Measurements from ENCODE around the gene CCL22. TPM values are rescaled to one million over a fixed set of nuclear protein-coding genes. Genes with fewer than 3 reads are reported as not detected.
A peak's percentile ranks its signal among the peaks of the same experiment; 100 is the strongest.

The CCL22 gene
- total and polyA plus RNA-seq, 9 donors: 0.06 to 0.19 (median 0.10) TPM; not detected in 5

- H3K27ac ChIP-seq (ENCODE audit: low read length): no peak overlapping the region
- peaks cover 26% of the 10 kb centered on the region for H3K4me1 ChIP-seq (ENCODE audit: control insufficient read depth, insufficient read depth, low read length)
- H3K9me3 ChIP-seq (replicated peaks; ENCODE audit: control insufficient read depth, low read depth, low read length): no peaks in the 10 kb centered on the region
- DNase-seq: peak; percentile 29
- H3K36me3 ChIP-seq (ENCODE audit: control insufficient read depth, insufficient read depth, low read length): no peaks in the 10 kb centered on the region
- no peaks in the 10 kb centered on the region for H3K27me3 ChIP-seq (ENCODE audit: control insufficient read depth, insufficient read depth, low read length)
- WGBS (ENCODE audit: insufficient coverage): 45% methylated on average over 5 of the region's 8 CpGs
- no peak overlapping the region for H3K4me3 ChIP-seq (ENCODE audit: low read length)
Observed at GRCh38 chr16:57383276-57384247, 25.0 kb downstream of the CCL22 start.

- 63% methylated on average over 6 of the region's 11 CpGs for WGBS (ENCODE audit: insufficient coverage)
- H3K4me3 ChIP-seq (ENCODE audit: low read length): no peak overlapping the region
- no peaks in the 10 kb centered on the region for H3K27me3 ChIP-seq (ENCODE audit: control insufficient read depth, insufficient read depth, low read length)
- peaks cover 26% of the 10 kb centered on the region for H3K4me1 ChIP-seq (ENCODE audit: control insufficient read depth, insufficient read depth, low read length)
- DNase-seq: no peak
- no peaks in the 10 kb centered on the region for H3K36me3 ChIP-seq (ENCODE audit: control insufficient read depth, insufficient read depth, low read length)
- no peaks in the 10 kb centered on the region for H3K9me3 ChIP-seq (replicated peaks; ENCODE audit: control insufficient read depth, low read depth, low read length)
- no peak overlapping the region for H3K27ac ChIP-seq (ENCODE audit: low read length)
Observed at GRCh38 chr16:57384248-57385070, 25.9 kb downstream of the CCL22 start.

DNA sequence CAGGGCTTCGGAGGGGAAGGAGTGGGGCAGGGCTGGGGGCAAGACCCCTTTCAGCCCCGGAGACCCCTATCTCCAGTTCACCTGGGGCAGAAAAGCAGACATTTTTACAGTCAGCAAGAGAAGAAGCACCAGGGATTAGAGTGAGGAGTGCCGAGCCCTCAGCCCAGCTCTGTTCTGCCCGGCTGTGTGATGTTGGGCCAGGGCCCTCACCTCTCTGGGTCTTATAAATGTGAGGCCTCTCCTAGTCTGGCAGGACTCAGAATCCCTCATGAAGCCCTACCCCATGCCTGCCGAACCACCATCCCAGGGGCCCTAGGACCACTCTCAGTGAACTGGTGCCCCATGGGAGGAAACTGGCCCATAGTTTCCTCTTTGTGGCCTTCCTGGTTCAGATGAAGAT is 26.5 kb downstream of the CCL22 start:
- no peaks in the 10 kb centered on the region for H3K27me3 ChIP-seq (ENCODE audit: control insufficient read depth, insufficient read depth, low read length)
- peaks cover 26% of the 10 kb centered on the region for H3K4me1 ChIP-seq (ENCODE audit: control insufficient read depth, insufficient read depth, low read length)
- no peak overlapping the region for H3K27ac ChIP-seq (ENCODE audit: low read length)
- no peaks in the 10 kb centered on the region for H3K36me3 ChIP-seq (ENCODE audit: control insufficient read depth, insufficient read depth, low read length)
- no peak for DNase-seq
- 100% methylated on average over 1 of the region's 5 CpGs for WGBS (ENCODE audit: insufficient coverage)
- H3K9me3 ChIP-seq (replicated peaks; ENCODE audit: control insufficient read depth, low read depth, low read length): no peaks in the 10 kb centered on the region
- no peak overlapping the region for H3K4me3 ChIP-seq (ENCODE audit: low read length)

DNA sequence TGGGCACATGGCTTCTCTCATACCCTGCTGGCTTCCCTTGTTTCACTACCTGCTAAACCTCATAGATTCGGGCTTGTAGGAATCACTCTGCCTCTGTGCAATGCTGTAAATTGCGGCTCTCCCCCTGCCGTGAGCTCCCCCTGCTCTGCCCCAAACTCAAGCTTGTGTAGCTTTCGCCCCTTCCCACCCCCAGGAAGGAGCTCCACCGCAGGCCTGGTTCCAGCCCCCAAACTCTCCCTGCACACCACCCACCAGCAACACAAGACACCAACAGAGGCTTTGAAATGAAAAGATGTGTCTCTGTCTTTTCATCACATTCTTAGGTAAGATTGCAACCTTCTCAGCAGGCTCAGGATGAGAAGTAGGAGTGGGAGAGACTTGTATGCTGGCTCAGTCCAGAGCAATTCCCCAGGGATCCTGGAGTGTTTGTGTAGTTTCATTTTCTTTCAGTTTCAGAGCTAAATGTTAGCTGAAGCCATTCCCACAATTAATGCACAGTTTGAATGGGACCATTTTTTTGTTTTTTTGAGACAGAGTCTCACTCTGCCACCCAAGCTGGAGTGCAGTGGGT is 27.9 kb downstream of the CCL22 start:
- Histone ChIP-seq H3K4me3 (ENCODE audit: low read length) (no peak overlapping the region), H3K27ac (ENCODE audit: low read length) (no peak overlapping the region), H3K4me1 (ENCODE audit: control insufficient read depth, insufficient read depth, low read length) (peaks cover 24% of the 10 kb centered on the region), H3K36me3 (ENCODE audit: control insufficient read depth, insufficient read depth, low read length) (no peaks in the 10 kb centered on the region), H3K27me3 (ENCODE audit: control insufficient read depth, insufficient read depth, low read length) (no peaks in the 10 kb centered on the region), H3K9me3 (replicated peaks; ENCODE audit: control insufficient read depth, low read depth, low read length) (no peaks in the 10 kb centered on the region)
- 35% methylated on average over 3 of the region's 5 CpGs for WGBS (ENCODE audit: insufficient coverage)
- peak; percentile 88 for DNase-seq

- Histone ChIP-seq H3K9me3 (replicated peaks; ENCODE audit: control insufficient read depth, low read depth, low read length) (no peaks in the 10 kb centered on the region), H3K4me3 (ENCODE audit: low read length) (no peak overlapping the region), H3K4me1 (ENCODE audit: control insufficient read depth, insufficient read depth, low read length) (peaks cover 24% of the 10 kb centered on the region), H3K27me3 (ENCODE audit: control insufficient read depth, insufficient read depth, low read length) (no peaks in the 10 kb centered on the region), H3K27ac (ENCODE audit: low read length) (no peak overlapping the region), H3K36me3 (ENCODE audit: control insufficient read depth, insufficient read depth, low read length) (no peaks in the 10 kb centered on the region)
- DNase-seq: no peak
- 83% methylated on average over 2 of the region's 3 CpGs for WGBS (ENCODE audit: insufficient coverage)
Observed at GRCh38 chr16:57387598-57388354, 29.2 kb downstream of the CCL22 start.

GRCh38 chr16:57388359-57389086 is 29.9 kb downstream of the CCL22 start:
- H3K36me3 ChIP-seq (ENCODE audit: control insufficient read depth, insufficient read depth, low read length): no peaks in the 10 kb centered on the region
- WGBS (ENCODE audit: insufficient coverage): 98% methylated on average over 5 of the region's 7 CpGs
- H3K4me3 ChIP-seq (ENCODE audit: low read length): no peak overlapping the region
- DNase-seq: no peak
- H3K4me1 ChIP-seq (ENCODE audit: control insufficient read depth, insufficient read depth, low read length): peaks cover 23% of the 10 kb centered on the region
- H3K27me3 ChIP-seq (ENCODE audit: control insufficient read depth, insufficient read depth, low read length): no peaks in the 10 kb centered on the region
- no peak overlapping the region for H3K27ac ChIP-seq (ENCODE audit: low read length)
- H3K9me3 ChIP-seq (replicated peaks; ENCODE audit: control insufficient read depth, low read depth, low read length): no peaks in the 10 kb centered on the region

GRCh38 chr16:57389087-57389468 is 30.5 kb downstream of the CCL22 start:
- H3K36me3 ChIP-seq (ENCODE audit: control insufficient read depth, insufficient read depth, low read length): no peaks in the 10 kb centered on the region
- H3K27me3 ChIP-seq (ENCODE audit: control insufficient read depth, insufficient read depth, low read length): no peaks in the 10 kb centered on the region
- no peak overlapping the region for H3K27ac ChIP-seq (ENCODE audit: low read length)
- H3K4me1 ChIP-seq (ENCODE audit: control insufficient read depth, insufficient read depth, low read length): peaks cover 18% of the 10 kb centered on the region
- no peaks in the 10 kb centered on the region for H3K9me3 ChIP-seq (replicated peaks; ENCODE audit: control insufficient read depth, low read depth, low read length)
- H3K4me3 ChIP-seq (ENCODE audit: low read length): no peak overlapping the region
- WGBS (ENCODE audit: insufficient coverage): 85% methylated on average over 3 of the region's 3 CpGs
- no peak for DNase-seq

DNA sequence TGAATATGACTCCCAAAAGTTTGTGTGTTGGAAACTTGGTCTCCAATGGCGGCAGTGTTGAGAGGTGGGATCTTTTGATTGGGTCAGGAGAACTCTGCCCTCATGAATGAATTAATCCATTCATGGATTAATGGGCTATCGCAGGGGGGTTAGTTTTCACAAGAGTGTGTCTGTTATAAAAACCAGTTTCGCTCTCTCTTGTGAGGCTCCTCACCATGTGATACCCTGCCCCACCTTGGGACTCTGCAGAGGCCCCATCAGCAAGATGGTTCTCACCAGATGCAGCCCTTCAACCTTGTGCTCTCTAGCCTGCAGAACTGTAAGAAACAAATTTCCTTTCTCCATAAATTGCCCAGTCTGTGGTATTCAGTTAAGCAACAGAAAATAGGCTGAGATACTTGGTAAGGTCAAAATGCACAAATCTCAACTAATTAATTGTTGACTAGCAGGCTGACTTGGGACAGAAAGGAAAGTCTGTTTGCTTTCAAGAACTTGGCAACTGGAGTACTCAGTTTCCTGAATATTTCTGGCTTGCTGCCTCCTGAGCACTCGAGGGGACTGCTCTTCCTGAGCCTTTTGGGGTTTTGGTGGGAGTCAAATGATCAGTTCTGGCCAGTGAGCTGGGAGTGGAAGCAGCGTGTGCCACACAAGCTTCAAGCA is 32.2 kb downstream of the CCL22 start:
- peaks cover 5% of the 10 kb centered on the region for H3K9me3 ChIP-seq (replicated peaks; ENCODE audit: control insufficient read depth, low read depth, low read length)
- peak; percentile 65 for DNase-seq
- H3K27me3 ChIP-seq (ENCODE audit: control insufficient read depth, insufficient read depth, low read length): no peaks in the 10 kb centered on the region
- WGBS (ENCODE audit: insufficient coverage): 47% methylated on average over 2 of the region's 5 CpGs
- no peak overlapping the region for H3K27ac ChIP-seq (ENCODE audit: low read length)
- no peak overlapping the region for H3K4me3 ChIP-seq (ENCODE audit: low read length)
- H3K36me3 ChIP-seq (ENCODE audit: control insufficient read depth, insufficient read depth, low read length): no peaks in the 10 kb centered on the region
- peaks cover 12% of the 10 kb centered on the region for H3K4me1 ChIP-seq (ENCODE audit: control insufficient read depth, insufficient read depth, low read length)

DNA sequence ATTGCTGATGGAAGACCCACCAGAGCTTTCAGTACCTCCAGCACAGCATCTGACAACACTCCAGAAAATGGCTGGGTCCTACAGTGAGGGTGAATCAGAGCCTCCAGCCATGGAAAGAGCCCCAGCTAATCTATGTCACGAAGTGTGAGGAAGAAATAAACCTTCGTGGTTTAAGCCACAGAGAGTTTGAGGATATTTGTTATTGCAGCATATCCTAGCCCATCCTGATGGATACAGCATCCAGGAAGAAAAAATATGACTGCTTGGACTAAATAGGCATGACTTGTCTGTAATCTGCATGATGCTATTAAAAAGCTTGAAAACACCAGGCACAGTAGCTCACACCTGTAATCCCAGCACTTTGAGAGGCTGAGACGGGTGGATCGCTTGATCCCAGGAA is 32.7 kb downstream of the CCL22 start:
- Histone ChIP-seq H3K4me3 (ENCODE audit: low read length) (no peak overlapping the region), H3K27me3 (ENCODE audit: control insufficient read depth, insufficient read depth, low read length) (no peaks in the 10 kb centered on the region), H3K27ac (ENCODE audit: low read length) (no peak overlapping the region), H3K9me3 (replicated peaks; ENCODE audit: control insufficient read depth, low read depth, low read length) (peaks cover 5% of the 10 kb centered on the region), H3K36me3 (ENCODE audit: control insufficient read depth, insufficient read depth, low read length) (no peaks in the 10 kb centered on the region), H3K4me1 (ENCODE audit: control insufficient read depth, insufficient read depth, low read length) (peaks cover 10% of the 10 kb centered on the region)
- WGBS (ENCODE audit: insufficient coverage): 40% methylated on average over 2 of the region's 4 CpGs
- no peak for DNase-seq

All from muscle of leg (tissue), 11 donors.